ENCODE measurements around the gene TMEM170B.
A peak's percentile ranks its signal among the peaks of the same experiment; 100 is the strongest.

Gene TMEM170B

DNA sequence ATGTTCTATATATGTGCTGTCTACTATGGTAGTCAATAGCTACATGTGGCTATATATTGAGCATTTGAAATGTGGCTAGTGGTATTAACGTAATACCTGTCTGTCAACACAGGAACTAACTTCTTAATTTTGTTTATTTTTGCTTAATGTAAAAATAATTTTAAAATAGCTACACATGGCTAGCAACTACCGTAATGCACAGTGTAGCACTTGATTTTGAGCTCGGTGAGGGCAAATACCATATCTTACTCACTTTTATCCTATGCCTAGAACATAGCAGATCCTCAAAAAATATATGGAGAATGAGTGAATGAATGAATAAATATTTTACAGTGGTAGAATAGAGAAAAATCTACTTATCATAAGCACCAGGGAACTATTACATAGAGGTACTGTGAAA lies 28.1 kb upstream of the TMEM170B start:
- ATAC-seq (replicated peaks) (no peak), DNase-seq (no peak)
- no peaks in the 10 kb centered on the region for H3K36me3 Mint-ChIP-seq (ENCODE audit: insufficient read depth)
- no peak overlapping the region for H3K27ac Mint-ChIP-seq
- H3K27me3 Mint-ChIP-seq: peaks cover 25 to 33% of the 10 kb centered on the region in 2 donors
- H3K4me3 Mint-ChIP-seq: no peak overlapping the region
- no peaks in the 10 kb centered on the region for H3K9me3 Mint-ChIP-seq
- no peaks in the 10 kb centered on the region for H3K4me1 Mint-ChIP-seq (ENCODE audit: low read depth in 2 of 2)

DNA sequence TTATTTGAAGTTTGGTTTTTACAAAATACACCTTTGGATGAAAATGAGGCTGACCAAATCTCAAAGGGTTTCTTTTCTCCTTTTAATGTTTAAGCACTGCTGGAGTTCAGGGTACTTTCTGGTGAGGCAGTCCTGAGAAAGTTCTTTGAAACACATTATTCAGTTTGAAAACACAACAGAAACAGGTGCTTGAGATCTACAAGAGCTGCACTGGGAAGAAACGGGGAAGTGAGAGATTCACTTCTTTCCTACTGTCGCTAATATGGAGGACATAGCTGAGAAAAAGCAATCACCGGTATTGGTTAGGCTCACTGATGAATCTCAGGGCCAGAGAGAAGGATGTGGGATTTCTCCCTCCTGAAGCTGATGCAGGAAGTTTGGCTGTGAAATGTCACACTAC lies 22.9 kb upstream of the TMEM170B start:
- H3K27me3 Mint-ChIP-seq: peaks cover 20 to 44% of the 10 kb centered on the region in 2 donors
- no peak for ATAC-seq (replicated peaks)
- no peak for DNase-seq
- no peak overlapping the region for H3K4me3 Mint-ChIP-seq
- no peaks in the 10 kb centered on the region for H3K4me1 Mint-ChIP-seq (ENCODE audit: low read depth in 2 of 2)
- no peaks in the 10 kb centered on the region for H3K36me3 Mint-ChIP-seq (ENCODE audit: insufficient read depth)
- H3K9me3 Mint-ChIP-seq: peaks cover 0 to 2% of the 10 kb centered on the region in 2 donors
- H3K27ac Mint-ChIP-seq: no peak overlapping the region

DNA sequence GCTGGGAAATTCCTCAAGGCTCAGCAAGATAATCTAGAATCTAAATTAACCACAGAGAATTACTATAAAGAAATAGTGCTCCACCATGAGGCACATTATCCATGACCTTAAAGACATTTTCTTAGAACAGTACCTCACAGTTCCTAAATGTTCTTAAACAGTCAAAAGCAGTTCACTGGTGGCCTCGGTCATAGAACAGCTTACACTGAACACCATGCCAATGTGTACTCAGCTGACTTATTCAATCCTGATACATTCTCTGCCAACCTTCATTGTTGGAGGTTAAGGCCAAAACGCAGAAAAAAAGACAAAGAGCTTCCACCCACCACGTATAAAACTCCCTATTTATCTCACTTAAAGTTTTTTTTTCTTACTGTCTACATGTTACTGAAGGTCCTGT lies 21.8 kb upstream of the TMEM170B start:
- DNase-seq (no peak), ATAC-seq (replicated peaks) (no peak)
- Mint-ChIP-seq H3K4me3 (no peak overlapping the region), H3K9me3 (peaks cover 0 to 2% of the 10 kb centered on the region in 2 donors), H3K27ac (no peak overlapping the region), H3K4me1 (ENCODE audit: low read depth in 2 of 2) (no peaks in the 10 kb centered on the region), H3K36me3 (ENCODE audit: insufficient read depth) (no peaks in the 10 kb centered on the region), H3K27me3 (peaks cover 20 to 39% of the 10 kb centered on the region in 2 donors)

DNA sequence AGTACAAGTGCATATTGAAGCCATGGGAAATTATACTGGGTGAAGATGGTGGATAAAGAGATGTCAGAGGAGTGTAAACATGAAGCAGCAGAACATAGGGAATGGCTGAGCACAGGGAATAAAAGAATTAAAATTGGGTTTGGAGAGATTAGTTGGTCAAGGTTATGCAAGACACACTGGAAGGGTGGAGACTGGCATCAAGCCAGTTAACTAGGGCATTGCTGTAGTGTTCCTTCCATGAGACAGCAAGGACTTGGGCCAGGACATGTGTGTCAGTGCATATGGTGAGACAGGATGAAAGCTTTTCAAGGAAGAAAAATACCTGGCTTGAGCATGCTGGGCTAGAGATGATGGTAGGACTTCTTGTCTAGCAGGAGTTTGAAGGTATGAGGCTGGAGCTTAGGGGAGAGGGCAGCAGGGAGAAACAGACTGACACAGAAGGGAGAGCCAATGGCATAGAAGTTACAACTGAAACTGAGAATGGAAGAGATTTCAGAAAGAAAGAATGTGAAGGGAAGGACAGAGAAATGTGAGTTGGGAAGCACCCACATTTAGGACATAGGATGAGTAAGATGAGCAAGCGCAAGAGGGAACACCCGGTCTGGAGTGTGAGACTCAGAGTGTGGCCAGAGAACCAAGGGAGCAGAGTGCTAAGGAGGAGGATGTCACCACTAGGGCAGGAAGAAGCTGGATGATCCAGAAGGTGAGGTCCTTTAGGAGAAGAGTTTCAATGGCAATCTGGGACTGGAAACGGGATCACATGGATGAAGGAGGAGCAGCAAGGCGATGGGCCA lies 14.5 kb upstream of the TMEM170B start:
- no peak for DNase-seq
- no peak overlapping the region for H3K27ac Mint-ChIP-seq
- no peak overlapping the region for H3K4me3 Mint-ChIP-seq
- no peaks in the 10 kb centered on the region for H3K4me1 Mint-ChIP-seq (ENCODE audit: low read depth in 2 of 2)
- H3K36me3 Mint-ChIP-seq (ENCODE audit: insufficient read depth): no peaks in the 10 kb centered on the region
- no peak for ATAC-seq (replicated peaks)
- peaks cover 0 to 12% of the 10 kb centered on the region in 2 donors for H3K27me3 Mint-ChIP-seq
- H3K9me3 Mint-ChIP-seq: peaks cover 0 to 2% of the 10 kb centered on the region in 2 donors

DNA sequence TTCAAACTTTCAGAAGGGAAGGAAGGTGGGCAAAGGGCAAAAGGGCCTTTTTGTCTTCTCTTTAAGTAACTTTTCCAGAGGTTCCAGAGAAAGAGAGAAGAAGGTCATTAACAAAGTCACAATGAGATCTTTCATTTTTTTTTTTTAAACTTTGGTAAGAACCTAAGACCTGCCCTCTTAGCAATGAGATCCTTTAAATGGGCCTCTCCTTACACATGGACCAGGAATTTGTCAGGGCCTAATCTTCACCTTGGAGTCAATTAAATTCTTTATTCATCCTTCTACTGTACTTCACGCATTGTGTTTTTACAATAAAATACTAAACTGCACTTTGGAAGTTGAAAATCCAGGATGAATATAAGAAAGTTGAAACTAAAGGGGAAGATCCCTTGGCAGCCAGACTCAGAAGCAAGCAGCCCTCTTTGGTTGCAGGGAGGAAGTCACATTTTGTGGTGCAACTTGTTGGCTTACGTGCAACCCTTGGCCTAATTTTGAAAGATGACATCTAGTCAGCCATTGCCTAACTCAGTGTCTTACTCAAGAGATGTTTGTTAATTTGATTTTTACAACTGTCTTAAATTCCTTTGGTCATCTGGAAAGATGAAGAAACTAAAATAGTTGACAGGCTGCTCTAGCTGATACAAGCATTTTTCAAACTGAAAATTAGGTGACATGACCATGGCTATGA lies 11.9 kb upstream of the TMEM170B start:
- Mint-ChIP-seq H3K4me3 (no peak overlapping the region), H3K27me3 (peaks cover 18 to 22% of the 10 kb centered on the region in 2 donors), H3K4me1 (ENCODE audit: low read depth in 2 of 2) (no peaks in the 10 kb centered on the region), H3K27ac (no peak overlapping the region), H3K36me3 (ENCODE audit: insufficient read depth) (no peaks in the 10 kb centered on the region), H3K9me3 (no peaks in the 10 kb centered on the region)
- DNase-seq (peak in 2 of 3 experiments; percentile 9 to 10), ATAC-seq (replicated peaks) (peak; percentile 99)

DNA sequence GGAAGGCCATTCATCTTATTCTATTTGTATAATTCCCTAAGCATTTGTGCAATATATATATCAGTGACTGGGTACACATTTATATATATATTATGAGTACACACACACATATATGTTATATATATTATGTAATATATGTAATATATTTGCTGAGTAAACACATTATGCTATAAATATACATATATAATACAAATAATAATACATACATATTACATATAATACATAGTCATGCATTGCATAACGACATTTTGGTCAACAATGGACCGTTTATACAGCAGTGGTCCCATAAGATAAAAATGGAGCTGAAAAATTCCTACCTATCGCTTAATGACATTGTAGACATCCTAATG lies 11.4 kb upstream of the TMEM170B start:
- no peak for ATAC-seq (replicated peaks)
- H3K27me3 Mint-ChIP-seq: peaks cover 17 to 18% of the 10 kb centered on the region in 2 donors
- H3K4me1 Mint-ChIP-seq (ENCODE audit: low read depth in 2 of 2): no peaks in the 10 kb centered on the region

DNA sequence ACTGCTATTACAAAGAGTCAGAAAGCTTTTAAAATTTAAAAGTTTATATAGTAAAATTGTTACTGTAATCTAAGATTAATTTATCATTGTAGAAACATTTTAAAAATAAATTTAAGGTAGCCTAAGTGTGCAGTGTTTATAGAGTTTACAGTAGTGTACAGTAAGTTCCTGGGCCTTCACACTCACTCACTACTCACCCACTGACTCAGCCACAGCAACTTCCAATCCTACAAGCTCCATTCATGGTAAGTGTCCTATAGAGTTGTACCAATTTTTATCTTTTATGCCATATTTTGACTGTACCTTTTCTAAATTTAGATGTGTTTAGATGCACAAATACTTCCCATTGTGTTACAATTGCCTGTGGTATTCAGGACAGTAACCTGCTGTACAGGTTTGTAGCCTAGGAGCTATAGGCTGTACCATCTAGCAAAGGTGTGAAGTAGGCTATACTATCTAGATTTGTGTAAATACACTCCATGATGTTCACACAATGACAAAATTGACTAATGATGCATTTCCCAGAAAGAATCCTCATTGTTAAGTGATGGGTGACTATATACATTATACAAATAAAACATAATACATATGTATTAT lies 10.2 kb upstream of the TMEM170B start:
- Mint-ChIP-seq H3K27me3 (peaks cover 16 to 18% of the 10 kb centered on the region in 2 donors), H3K9me3 (no peaks in the 10 kb centered on the region), H3K36me3 (ENCODE audit: insufficient read depth) (no peaks in the 10 kb centered on the region), H3K4me3 (no peak overlapping the region), H3K4me1 (ENCODE audit: low read depth in 2 of 2) (no peaks in the 10 kb centered on the region), H3K27ac (no peak overlapping the region)
- ATAC-seq (replicated peaks) (no peak), DNase-seq (no peak)

More for the DNA sequence above, 11.4 kb upstream of the TMEM170B start:
- Mint-ChIP-seq H3K9me3 (no peaks in the 10 kb centered on the region), H3K27ac (no peak overlapping the region), H3K4me3 (no peak overlapping the region), H3K36me3 (ENCODE audit: insufficient read depth) (no peaks in the 10 kb centered on the region)
- DNase-seq: no peak

DNA sequence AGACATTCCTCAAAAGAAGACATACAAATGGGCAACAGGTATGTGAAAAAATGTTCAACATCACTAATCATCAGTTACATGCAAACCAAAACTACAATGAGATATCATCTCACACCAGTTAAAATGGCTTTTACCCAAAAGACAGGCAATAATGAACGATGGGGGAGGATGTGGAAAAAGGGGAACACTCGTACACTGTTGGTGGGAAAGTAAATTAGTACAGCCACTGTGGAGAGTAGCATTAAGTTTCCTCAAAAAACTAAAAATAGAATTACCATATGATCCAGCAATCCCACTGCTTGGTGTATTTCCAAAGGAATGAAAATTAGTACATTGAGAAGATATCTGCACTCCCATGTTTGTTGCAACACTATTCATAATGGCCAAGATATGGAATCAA lies 8.6 kb upstream of the TMEM170B start:
- no peaks in the 10 kb centered on the region for H3K9me3 Mint-ChIP-seq
- H3K36me3 Mint-ChIP-seq (ENCODE audit: insufficient read depth): no peaks in the 10 kb centered on the region
- peaks cover 16 to 18% of the 10 kb centered on the region in 2 donors for H3K27me3 Mint-ChIP-seq
- ATAC-seq (replicated peaks) (no peak), DNase-seq (no peak)
- H3K27ac Mint-ChIP-seq: no peak overlapping the region
- H3K4me3 Mint-ChIP-seq: no peak overlapping the region
- no peaks in the 10 kb centered on the region for H3K4me1 Mint-ChIP-seq (ENCODE audit: low read depth in 2 of 2)

DNA sequence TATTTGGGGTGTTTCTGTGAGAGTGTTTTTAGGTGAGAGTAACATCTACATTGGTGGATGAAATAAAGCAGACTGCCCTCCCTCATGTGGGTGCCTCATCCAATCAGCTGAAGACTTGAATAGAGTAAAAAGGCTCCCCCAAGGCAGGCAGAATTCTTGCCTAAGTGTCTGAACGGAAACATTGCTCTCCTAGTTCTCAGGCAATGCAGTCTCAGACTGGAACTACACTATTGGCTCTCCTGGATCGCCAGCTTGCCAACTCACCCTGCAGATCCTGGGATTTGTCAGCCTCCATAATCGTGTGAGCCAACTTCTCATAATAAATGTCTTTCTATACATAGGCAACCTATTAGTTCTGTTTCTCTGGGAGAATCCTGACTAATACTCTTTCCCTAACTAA lies 5.5 kb upstream of the TMEM170B start:
- H3K9me3 Mint-ChIP-seq: no peaks in the 10 kb centered on the region
- peaks cover 3 to 6% of the 10 kb centered on the region in 2 donors for H3K4me1 Mint-ChIP-seq (ENCODE audit: low read depth in 2 of 2)
- peaks cover 28% of the 10 kb centered on the region in 2 donors for H3K27me3 Mint-ChIP-seq

DNA sequence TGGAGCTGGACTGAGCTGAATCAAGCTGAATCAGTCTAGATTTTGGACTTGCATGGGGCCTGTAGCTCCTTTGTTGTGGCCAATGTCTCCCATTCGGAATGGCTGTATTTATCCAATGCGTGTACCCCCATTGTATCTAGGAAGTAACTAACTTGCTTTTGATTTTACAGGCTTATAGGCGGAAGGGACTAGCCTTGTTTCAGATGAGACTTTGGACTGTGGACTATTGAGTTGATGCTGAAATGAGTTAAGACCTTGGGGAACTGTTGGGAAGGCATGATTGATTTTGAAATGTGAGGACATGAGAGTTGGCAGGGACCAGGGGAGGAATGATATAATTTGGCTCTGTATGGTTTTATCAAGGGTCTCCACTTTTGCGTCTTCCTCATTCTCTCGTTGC lies 3.0 kb upstream of the TMEM170B start:
- Mint-ChIP-seq H3K27me3 (peaks cover 12 to 14% of the 10 kb centered on the region in 2 donors), H3K4me1 (ENCODE audit: low read depth in 2 of 2) (peaks cover 3 to 14% of the 10 kb centered on the region in 2 donors), H3K9me3 (no peaks in the 10 kb centered on the region), H3K27ac (no peak overlapping the region), H3K36me3 (ENCODE audit: insufficient read depth) (no peaks in the 10 kb centered on the region), H3K4me3 (no peak overlapping the region)
- ATAC-seq (replicated peaks) (no peak), DNase-seq (no peak)

More for the DNA sequence above, 5.5 kb upstream of the TMEM170B start:
- Mint-ChIP-seq H3K36me3 (ENCODE audit: insufficient read depth) (no peaks in the 10 kb centered on the region), H3K27ac (no peak overlapping the region), H3K4me3 (no peak overlapping the region)
- no peak for ATAC-seq (replicated peaks)
- no peak for DNase-seq

DNA sequence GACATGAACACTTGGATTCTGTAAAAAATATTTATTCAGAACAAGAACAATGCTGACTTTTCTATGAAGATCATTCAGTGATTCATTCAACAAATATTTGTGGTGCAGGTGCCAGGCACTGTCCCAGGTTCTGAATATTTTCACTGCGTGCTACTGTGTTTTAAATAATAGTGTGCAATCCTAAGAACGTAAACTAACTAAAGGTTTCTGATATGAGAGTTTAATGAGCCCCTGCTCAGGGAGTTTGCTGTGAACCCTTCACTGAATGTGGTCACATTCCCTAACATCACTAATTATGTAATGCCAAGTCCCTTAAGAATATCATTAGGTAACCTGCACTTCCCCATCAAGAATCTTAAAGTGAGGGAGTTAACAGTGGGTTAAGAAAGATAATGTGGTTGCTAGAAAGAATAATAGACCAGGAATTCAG lies 1.7 kb upstream of the TMEM170B start:
- ATAC-seq (replicated peaks) (no peak), DNase-seq (no peak)
- Mint-ChIP-seq H3K27ac (no peak overlapping the region), H3K4me1 (ENCODE audit: low read depth in 2 of 2) (peaks cover 3 to 14% of the 10 kb centered on the region in 2 donors), H3K27me3 (peaks cover 10 to 13% of the 10 kb centered on the region in 2 donors), H3K4me3 (no peak overlapping the region), H3K9me3 (no peaks in the 10 kb centered on the region), H3K36me3 (ENCODE audit: insufficient read depth) (no peaks in the 10 kb centered on the region)

DNA sequence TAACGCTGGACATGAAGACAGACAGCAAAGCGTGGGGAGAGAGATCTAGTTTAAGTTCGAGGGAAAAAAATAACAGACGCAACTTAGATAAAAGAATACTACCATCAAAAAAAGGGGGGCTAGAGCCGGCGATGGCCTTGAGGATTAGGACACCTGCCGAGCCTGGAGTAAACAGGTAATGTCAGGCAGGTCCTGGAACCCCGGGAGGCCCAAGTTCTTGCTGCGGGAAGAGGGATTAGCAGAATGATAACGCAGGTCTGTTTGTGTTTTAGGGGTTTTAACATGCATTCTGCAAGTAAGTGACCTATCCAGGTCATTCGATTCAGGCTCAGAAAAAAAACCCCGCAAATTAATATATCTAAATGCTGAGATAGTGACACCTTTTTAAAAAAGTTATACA lies 754 bp upstream of the TMEM170B start:
- DNase-seq (peak in 1 of 3 experiments; percentile 1), ATAC-seq (replicated peaks) (no peak)
- H3K9me3 Mint-ChIP-seq: no peaks in the 10 kb centered on the region
- H3K4me3 Mint-ChIP-seq: peak overlapping the region; percentile 84 to 86
- H3K27me3 Mint-ChIP-seq: peaks cover 10 to 13% of the 10 kb centered on the region in 2 donors
- H3K4me1 Mint-ChIP-seq (ENCODE audit: low read depth in 2 of 2): peaks cover 6 to 14% of the 10 kb centered on the region in 2 donors
- no peaks in the 10 kb centered on the region for H3K36me3 Mint-ChIP-seq (ENCODE audit: insufficient read depth)
- peak overlapping the region; percentile 28 to 64 for H3K27ac Mint-ChIP-seq

DNA sequence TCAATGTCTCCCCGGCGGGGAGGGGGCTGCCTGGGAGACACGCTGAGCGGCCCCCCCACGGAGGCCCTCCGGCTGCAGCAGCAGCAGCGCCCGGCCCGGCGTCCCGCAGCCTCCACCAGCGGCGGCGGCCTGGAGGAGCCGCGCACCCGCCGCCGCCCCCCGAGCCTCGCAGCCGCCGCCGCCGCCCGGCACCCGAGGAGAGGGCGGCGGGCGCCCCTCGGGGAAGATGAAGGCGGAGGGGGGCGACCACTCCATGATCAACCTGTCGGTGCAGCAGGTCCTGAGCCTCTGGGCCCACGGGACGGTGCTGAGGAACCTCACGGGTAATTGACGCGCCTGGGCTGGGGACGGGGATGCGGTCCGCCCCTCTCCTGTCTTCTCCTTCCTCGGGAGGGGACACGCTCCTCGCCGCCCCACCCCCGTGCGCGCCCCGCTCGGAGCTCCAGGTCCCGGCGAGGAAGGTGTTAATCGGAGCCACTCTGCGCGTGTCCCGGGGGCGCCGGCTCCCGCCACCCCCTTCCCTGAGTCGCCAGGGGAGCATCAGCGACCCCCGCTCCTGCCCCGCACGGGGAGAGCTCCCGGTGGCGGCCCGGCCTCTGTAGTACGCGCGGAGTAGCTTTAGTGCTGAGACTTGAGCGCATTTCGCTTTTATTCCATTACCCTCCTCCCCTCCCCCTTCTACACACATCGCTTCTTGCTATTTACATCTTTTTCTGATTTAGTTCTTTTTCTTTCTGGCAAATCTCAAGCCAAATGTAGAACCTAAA lies 686 bp downstream of the TMEM170B start:
- peak overlapping the region in 1 of 2 donors; percentile 77 for H3K27ac Mint-ChIP-seq
- peaks cover 10 to 13% of the 10 kb centered on the region in 2 donors for H3K27me3 Mint-ChIP-seq
- H3K36me3 Mint-ChIP-seq (ENCODE audit: insufficient read depth): no peaks in the 10 kb centered on the region
- H3K4me1 Mint-ChIP-seq (ENCODE audit: low read depth in 2 of 2): peaks cover 6 to 14% of the 10 kb centered on the region in 2 donors
- peak in 2 of 3 experiments; percentile 9 to 12 for DNase-seq
- no peaks in the 10 kb centered on the region for H3K9me3 Mint-ChIP-seq
- ATAC-seq (replicated peaks): peak; percentile 17
- H3K4me3 Mint-ChIP-seq: peak overlapping the region; percentile 81 to 86

Data from effector memory CD8-positive, alpha-beta T cell (primary cell).